NCI-H2171 treated with DMSO at 0.1 percent for 48 hours (cell line): Measurements from ENCODE around the gene BLZF1.
"Not testable (repeated sequence)": the region's sequence is repeated elsewhere in the genome, so short reads cannot be mapped to it uniquely, and the experiment has no call there.

Experiments used
- DNase-seq: peaks from one replicate; lab custom pipeline; 2025; lab: John Stamatoyannopoulos, UW

Gene BLZF1

DNA sequence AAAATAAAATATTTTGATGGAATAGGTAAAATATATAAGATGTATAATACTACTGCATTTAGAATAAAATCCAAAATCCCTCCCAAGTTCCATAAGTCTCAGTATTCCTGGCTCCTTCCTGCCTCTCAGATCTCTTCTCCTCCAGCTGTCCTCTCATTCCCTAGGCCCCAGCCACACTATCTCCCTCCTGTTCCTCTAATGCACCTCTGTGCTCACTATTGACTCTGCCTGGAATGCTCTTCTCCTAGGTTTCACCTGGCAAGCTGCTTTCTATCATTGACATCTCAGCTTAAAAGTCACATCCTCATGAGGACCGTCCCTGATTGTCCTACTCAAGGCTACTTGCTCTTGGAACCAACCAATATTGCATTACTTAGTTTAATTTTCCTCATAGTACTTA lies 7.6 kb upstream of the BLZF1 start:
- DNase-seq, result peak; percentile 19

DNA sequence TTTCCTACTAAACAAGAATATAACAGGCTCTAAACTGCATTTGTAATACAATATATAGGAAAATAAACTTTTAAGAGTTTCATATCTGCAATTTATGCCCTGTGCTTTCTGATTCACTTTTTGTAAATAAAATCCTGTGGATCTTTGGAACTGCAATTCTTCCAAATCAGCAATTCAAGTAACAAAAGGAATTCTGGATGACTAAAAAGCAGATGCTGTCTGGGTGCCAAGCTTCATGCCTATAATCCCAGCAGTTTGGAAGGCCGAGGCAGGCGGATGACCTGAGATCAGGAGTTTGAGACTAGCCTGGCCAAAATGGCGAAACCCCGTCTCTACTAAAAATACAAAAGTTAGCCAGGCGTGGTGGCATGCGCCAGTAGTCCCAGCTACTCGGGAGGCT lies 6.7 kb upstream of the BLZF1 start:
- no peak for DNase-seq

DNA sequence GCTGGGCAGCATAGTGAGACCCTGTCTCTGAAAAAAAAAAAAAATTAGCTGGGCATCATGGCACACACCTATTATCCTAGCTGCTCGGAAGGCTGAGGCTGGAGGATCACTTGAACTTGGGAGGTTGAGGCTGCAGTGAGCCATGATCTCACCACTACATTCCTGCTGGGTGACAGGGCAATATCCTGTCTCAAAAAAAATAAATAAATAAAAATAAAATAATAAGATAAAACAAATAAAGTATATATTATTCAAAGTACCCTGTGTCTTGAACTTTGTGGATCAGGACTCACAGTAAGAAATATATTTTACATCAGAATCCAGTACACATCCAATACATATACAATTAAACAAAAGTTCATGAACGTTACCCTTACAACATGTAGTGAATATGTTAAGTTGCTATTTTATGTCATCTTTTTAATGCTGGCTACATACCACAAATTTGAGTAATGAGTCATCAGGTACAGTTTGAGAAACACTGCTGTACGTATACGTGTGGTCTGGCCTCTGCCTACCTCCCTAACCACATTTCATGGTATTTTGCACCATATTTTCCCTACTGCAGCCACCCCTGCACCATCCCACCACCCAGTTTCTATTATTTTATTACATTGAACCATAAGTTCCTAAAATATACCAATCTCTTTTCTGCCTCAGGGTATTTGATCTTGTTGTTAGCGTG lies 4.8 kb upstream of the BLZF1 start:
- no peak for DNase-seq

DNA sequence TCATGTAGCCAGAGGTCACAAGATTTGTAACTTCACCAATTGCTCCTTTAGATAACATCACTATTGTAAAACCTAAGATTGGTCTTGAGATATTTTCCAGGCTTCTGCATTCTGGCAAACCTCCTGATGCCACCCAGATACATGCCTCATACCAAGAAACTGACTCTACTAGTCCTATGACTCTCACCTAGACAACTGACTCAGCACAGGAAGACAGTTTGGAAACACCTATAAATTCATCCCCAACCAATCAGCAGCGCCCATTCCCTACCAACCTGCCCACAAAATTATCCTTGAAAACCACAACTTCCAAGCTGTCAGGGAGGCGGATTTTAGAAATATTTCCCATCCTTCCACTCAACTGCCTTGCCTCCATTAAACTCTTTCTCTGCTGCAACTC lies 3.0 kb upstream of the BLZF1 start:
- DNase-seq, result no peak

DNA sequence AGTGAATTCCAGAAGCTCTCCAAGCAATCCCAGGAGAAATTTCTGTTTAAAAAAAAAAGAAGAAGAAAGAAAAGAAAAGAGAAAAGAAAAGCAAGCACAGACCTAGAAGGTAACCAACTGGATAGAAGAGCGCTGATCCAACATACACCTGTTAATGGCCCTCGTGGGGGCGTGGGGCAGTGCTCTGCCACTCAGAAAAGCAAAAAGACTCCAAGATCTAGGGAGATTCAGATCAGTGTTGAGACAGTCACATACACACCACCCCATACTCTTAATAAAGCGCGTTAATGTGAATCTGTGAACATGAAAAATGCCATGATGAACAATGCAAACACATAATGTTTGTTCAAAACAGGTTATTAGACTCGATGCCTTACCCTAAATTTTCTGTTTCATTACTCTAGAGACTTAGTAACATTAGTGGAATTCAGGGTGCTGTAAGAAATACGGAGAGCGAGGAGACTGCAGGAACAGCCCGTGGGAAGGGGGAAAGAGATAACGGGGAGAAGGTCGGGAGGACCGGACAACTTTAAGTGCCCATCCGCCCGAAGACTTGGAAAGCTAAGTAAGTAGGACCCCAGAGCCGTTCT lies 804 bp upstream of the BLZF1 start:
- DNase-seq, result no peak

DNA sequence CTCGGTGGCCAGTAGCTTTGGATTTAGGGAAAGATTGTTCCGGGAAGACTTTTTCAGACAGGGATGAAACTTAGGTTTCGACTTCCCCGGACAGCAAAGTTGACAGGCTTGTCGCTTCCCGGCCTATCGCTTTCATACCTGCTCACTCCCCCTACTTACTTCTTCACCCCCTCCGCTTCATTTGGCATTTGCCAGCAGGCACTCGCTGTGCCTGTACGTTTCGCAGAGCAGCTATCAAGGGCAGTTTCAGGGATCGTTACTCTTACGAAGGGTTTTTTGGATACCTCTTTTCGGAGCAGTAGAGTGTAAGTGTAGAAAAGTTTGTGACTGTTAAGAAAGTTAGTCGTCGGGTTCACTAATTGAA lies 393 bp downstream of the BLZF1 start:
- DNase-seq, result peak; percentile 35

DNA sequence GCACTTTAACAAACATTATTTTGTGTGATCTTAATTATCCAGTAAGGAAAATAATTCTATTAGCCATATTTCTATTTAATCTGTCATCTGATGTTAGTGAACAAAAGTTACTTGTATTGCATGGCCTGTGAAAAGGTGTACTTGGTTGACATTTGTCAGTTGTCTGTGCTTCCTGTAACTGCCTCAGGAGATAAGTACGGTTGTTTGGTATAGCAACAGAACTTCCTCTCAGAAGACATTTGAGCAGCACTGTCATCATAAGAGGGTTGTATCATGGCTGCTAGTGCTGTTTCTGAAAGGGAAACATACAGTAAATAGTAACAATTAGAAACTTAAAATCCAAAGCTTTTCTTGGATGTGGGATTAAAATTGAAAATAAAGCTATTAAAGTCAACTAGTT lies 3.4 kb downstream of the BLZF1 start:
- DNase-seq, result no peak

DNA sequence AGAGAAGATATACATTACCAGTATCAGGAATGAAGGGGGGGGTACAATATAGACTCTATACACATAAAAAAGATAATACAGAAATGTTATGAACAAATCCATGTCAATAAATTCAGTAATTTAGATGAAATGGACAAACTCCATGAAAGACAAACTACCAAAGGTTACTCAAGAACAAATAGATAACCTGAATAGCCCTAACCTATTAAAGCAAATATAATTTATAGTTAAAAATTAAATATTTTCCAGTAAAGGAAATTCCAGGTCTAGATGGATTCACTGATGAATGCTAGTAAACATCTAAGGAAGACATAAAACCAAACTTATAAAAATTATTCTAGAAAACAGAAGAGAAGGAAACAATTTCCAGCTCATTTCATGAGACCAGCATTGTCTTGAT lies 13.2 kb downstream of the BLZF1 start:
- no peak for DNase-seq

DNA sequence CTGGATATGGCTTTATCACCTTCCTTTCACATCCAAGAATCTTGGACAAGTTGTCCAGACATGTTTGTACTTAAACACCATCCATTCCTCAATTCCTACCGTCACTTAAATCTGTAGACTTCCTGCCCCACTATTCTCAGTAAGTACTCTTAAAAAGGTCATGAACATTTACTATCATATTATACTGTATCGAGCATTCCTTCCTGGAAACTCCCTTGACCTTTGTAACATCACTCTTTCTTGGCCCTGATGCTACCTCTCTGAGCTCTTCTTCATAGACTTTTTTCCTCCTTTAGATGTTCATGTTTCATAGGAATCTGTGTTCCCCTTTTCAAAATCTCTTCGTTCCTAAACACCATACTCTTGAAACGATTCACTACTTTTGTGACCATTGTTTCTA lies 15.5 kb downstream of the BLZF1 start:
- no peak for DNase-seq

DNA sequence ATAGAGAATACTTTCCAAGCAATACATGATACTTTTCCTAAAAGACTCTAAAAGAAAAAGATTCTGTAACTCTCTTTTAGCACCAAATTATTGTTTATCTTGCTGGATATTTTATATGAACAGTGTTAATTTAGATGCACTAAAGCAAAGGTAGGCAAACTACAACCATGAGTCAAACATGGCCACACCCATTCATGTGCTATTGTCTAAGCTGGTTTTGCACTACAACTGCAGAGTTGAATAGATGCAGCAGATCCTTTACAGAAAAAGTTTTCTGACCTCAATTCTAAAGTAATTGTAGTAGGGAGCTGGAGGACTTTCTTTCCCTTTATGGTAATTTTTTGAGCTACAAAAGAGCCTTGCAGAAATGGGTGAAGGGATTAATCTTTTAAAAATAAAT lies 19.4 kb downstream of the BLZF1 start:
- DNase-seq, result no peak

DNA sequence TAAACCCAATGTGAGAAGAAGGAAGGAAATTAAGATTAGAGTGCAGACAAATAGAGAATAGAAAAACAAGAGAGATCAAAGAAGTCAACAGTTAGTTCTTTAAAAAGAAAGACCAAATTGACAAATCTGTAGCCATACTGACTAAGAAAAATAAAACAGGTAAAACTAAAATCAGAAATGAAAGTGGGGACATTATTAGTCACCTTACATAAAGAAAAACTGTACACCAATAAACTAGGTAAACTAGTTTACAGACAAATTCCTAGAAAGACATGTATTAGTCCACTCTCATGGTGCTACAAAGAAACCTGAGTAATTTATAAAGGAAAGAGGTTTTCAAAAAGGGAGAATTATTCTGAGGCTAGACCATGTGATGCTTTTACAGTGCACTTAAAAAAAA lies 22.3 kb downstream of the BLZF1 start:
- DNase-seq, result no peak

DNA sequence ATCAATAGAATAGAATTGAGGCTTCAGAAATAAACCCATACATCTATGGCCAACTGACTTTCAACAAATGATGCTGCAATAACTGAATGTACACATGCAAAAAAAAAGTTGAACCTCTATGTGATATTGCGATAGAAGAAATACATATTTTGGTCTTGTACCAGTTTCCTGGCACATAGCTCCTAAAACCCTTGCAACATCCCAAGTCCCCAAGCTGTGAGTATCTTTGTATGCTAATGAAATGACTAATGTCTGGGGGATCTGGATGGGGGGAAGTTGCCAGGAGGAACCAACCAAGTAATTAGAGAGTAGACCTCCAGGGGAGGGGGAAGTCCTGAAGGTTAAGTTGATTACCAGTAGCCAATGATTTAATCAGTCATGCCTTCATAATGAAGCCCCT lies 24.4 kb downstream of the BLZF1 start:
- DNase-seq, result no peak

DNA sequence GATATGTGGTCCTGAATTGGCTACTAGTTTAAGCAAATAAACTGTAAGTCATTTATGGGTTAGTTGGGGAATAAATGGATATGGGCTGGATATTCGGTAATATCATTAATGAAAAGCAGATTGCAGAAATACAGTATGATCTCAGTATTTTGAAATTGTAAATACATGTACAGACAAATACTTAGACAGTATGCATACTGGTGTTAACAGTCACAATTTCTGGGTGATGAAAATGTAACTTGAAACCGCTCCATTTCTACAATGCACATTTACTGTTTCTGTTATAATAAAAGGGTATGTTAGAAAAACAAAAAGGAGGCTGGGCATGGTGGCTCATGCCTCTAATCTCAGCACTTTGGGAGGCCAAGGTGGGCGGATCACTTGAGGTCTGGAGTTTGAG lies 28.0 kb downstream of the BLZF1 start:
- DNase-seq, result no peak

DNA sequence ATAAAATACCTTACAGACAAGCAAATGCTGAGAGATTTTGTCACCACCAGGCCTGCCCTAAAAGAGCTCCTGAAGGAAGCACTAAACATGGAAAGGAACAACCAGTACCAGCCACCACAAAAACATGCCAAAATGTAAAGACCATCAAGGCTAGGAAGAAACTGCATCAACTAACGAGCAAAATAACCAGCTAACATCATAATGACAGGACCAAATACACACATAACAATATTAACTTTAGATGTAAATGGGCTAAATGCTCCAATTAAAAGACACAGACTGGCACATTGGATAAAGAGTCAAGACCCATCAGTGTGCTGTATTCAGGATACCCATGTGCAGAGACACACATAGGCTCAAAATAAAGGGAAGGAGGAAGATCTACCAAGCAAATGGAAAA lies 34.6 kb downstream of the BLZF1 start:
- DNase-seq, result not testable (repeated sequence)

DNA sequence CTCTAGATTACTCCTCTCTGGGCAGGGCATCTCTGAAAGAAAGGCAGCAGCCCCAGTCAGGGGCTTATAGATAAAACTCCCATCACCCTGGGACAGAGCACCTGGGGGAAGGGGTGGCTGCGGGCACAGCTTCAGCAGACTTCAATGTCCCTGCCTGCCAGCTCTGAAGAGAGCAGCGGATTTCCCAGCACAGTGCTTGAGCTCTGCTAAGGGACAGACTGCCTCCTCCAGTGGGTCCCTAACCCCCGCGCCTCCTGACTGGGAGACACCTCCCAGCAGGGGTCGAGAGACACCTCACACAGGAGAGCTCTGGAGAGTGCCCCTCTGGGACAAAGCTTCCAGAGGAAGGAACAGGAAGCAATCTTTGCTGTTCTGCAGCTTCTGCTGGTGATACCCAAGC lies 40.3 kb downstream of the BLZF1 start:
- DNase-seq, result not testable (repeated sequence)

DNA sequence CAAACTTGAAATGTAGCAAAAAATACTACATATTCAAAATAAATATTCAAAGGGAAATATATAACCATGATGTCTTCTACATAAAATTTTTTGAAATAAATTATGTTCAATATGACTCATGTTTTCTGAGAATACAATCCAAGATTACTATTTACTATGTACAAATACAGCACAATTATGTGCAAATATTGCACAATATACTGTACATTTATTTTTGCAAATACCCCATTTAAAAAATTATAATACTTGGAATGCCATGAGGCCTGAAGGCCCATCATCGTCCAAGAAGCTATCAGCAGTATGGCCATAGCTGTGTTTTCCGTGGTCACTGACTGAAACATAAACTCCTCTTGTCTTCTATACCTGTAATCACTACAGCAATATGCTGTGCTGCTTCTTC lies 47.0 kb downstream of the BLZF1 start:
- no peak for DNase-seq

DNA sequence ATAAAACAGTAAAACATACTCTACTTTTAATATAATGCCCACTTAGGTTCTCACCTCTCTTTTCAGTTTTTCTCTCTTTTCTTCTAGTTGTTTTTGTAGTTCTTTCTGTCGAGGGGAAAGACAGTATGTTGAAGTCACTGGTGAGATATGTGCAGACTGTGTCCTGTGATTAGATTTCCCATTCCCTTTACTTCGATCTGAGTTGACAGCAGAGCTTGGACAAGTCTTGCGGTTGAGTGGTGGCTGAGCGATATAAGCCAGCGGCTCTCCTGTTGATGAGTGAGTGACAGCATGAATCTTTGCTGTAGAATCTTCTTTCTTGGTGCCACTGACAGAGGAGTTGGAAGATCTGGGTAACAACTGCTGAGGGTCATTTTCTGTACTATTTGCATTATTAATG lies 53.3 kb downstream of the BLZF1 start:
- DNase-seq, result no peak

DNA sequence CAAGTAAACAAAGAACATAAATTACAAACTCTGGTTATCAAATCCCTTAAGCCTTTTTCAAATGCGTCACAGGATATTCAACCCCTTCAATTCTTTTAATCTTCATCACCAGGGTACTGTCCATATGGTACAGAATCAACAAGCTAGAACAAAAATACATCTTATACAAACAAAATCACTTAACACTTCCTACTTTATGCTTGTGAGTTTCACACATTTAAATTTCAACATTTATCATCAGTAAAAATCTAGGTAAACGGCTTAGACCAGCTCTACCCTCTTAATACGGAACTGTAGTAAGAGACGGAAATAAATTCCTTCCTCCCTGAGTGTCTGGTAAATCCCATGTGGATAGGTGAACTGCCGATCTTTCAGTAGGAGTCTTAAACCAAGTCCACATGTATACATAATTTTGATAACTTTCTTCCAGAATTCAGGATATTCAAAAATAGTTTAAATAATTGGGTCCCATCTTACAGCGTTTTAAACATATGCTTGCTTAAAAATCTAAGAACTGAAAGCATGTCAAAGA lies 58.2 kb downstream of the BLZF1 start:
- DNase-seq, result no peak

DNA sequence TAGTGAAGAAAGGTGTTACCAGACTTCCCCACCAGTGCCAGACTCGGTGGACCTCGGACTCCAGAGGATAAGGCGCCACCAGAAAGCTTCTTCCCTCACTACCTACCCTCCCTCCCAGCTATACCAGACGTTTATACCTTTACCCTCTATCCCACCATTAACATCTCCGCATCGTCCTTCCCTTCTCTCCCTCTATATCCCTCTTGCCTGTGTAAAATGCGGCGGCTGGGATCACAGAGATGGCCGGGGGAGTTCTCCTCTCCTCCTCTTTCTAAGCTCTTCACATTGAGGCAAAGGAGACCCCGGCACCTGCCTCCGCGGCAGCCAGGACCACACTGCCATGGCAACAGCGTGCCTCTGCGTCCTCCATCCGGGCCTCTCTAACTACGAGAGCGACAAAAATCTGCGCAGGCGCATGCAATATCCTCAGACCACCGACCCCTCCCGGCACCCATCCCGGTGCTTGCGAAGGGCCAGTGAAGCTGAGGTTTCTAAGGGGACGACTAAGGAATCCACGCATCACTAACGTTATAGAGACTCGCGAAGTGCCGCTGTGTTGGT lies 59.2 kb downstream of the BLZF1 start, which contains the start of gene CCDC181:
Gene CCDC181, minus strand, starts transcription at position 394 of the 561 bp plus-strand sequence. CDS start 2,547 bp downstream, outside the sequence.
- DNase-seq, result peak; percentile 77
